ENCODE results near the gene AKAP11.

Gene AKAP11

DNA sequence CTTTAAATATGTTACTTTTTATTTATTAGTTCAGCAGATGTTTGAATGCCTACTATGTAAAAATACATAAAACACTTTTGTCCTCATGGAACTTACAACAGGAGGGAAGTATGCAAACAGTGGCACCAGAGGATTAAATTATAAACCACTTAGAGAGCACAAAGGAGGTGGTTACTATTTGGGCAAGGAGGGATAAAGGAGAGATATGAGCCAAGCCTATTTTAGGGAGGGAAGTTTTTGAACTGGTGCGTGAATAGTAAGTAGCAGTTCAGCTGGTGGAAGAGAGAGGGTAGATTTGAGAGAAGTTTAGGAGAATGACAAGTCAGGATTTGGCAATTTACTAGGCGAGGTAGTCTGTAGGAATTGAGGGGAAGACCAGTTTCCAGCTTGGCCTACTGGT lies 8.6 kb downstream of the AKAP11 start:
- no peak for TF ChIP-seq CTCF (IDR thresholded peaks at IDR 0.05; ENCODE audit: insufficient read depth, low read length, poor library complexity, severe bottlenecking)
- no peaks in the 10 kb centered on the region for H3K36me3 ChIP-seq (ENCODE audit: control insufficient read depth, insufficient read depth, low read length)
- no peak overlapping the region for H3K4me3 ChIP-seq (replicated peaks; ENCODE audit: low read depth, low read length)
- H3K27me3 ChIP-seq (replicated peaks; ENCODE audit: control insufficient read depth, insufficient read depth, low read length): no peaks in the 10 kb centered on the region
- DNase-seq (ENCODE audit: extremely low read depth, insufficient read length): no peak

- DNase-seq (ENCODE audit: extremely low read depth, insufficient read length): no peak
- Histone ChIP-seq H3K4me3 (replicated peaks; ENCODE audit: low read depth, low read length) (no peak overlapping the region), H3K36me3 (ENCODE audit: control insufficient read depth, insufficient read depth, low read length) (peaks cover 2% of the 10 kb centered on the region; the same call in 1 of the 2 replicates), H3K27me3 (replicated peaks; ENCODE audit: control insufficient read depth, insufficient read depth, low read length) (no peaks in the 10 kb centered on the region)
- TF ChIP-seq CTCF (IDR thresholded peaks at IDR 0.05; ENCODE audit: insufficient read depth, low read length, poor library complexity, severe bottlenecking): no peak
Observed at GRCh38 chr13:42283574-42283973, 11.6 kb downstream of the AKAP11 start.

- DNase-seq (ENCODE audit: extremely low read depth, insufficient read length): no peak
- TF ChIP-seq CTCF (IDR thresholded peaks at IDR 0.05; ENCODE audit: insufficient read depth, low read length, poor library complexity, severe bottlenecking): no peak
- Histone ChIP-seq H3K27me3 (replicated peaks; ENCODE audit: control insufficient read depth, insufficient read depth, low read length) (no peaks in the 10 kb centered on the region), H3K36me3 (ENCODE audit: control insufficient read depth, insufficient read depth, low read length) (peaks cover 2% of the 10 kb centered on the region; the same call in 1 of the 2 replicates), H3K4me3 (replicated peaks; ENCODE audit: low read depth, low read length) (no peak overlapping the region)
Observed at GRCh38 chr13:42284068-42284467, 12.1 kb downstream of the AKAP11 start.

DNA sequence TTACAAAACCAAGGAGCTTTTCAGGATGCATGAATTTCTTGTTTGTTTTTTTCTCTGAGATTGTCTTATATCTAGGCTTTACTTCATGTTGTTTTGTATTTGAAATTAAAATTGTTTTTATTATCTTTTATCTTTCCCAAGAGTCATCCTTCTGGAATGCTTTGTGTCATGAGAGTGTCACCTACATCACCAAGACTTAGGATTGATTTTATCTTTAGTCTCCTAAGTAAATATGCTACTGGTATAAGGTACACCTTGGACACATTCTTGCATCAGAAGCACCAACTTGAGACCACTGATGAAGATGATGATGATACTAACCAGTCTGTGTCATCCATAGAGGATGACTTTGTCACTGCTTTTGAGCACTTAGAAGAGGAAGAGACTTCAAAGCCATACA lies 26.4 kb downstream of the AKAP11 start:
- no peak for DNase-seq (ENCODE audit: extremely low read depth, insufficient read length)
- H3K27me3 ChIP-seq (replicated peaks; ENCODE audit: control insufficient read depth, insufficient read depth, low read length): no peaks in the 10 kb centered on the region
- peaks cover 19% of the 10 kb centered on the region for H3K36me3 ChIP-seq (ENCODE audit: control insufficient read depth, insufficient read depth, low read length)
- H3K4me3 ChIP-seq (replicated peaks; ENCODE audit: low read depth, low read length): no peak overlapping the region
- TF ChIP-seq CTCF (IDR thresholded peaks at IDR 0.05; ENCODE audit: insufficient read depth, low read length, poor library complexity, severe bottlenecking): no peak

DNA sequence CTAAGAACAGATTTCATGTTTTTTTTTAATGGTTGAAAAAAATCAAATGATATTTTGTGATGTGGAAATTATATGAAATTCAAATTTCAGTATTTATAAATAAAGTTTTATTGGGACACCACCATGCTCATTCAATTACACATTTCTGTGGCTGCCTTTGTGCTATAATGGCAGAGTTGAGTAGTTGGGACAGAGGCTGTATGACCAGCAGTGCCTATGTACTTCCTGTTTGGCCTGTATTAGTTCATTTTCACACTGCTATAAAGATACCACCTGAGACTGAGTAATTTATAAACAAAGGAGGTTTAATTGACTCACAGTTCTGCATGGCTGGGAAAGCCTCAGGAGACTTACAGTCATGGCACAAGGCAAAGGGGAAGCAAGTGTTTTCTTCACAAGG lies 33.6 kb downstream of the AKAP11 start:
- TF ChIP-seq CTCF (IDR thresholded peaks at IDR 0.05; ENCODE audit: insufficient read depth, low read length, poor library complexity, severe bottlenecking): no peak
- peaks cover 24% of the 10 kb centered on the region for H3K36me3 ChIP-seq (ENCODE audit: control insufficient read depth, insufficient read depth, low read length)
- DNase-seq (ENCODE audit: extremely low read depth, insufficient read length): no peak
- no peaks in the 10 kb centered on the region for H3K27me3 ChIP-seq (replicated peaks; ENCODE audit: control insufficient read depth, insufficient read depth, low read length)
- no peak overlapping the region for H3K4me3 ChIP-seq (replicated peaks; ENCODE audit: low read depth, low read length)

GRCh38 chr13:42307461-42307860 lies 35.5 kb downstream of the AKAP11 start:
- H3K27me3 ChIP-seq (replicated peaks; ENCODE audit: control insufficient read depth, insufficient read depth, low read length): no peaks in the 10 kb centered on the region
- no peak for TF ChIP-seq CTCF (IDR thresholded peaks at IDR 0.05; ENCODE audit: insufficient read depth, low read length, poor library complexity, severe bottlenecking)
- no peak for DNase-seq (ENCODE audit: extremely low read depth, insufficient read length)
- no peak overlapping the region for H3K4me3 ChIP-seq (replicated peaks; ENCODE audit: low read depth, low read length)
- peaks cover 11% of the 10 kb centered on the region for H3K36me3 ChIP-seq (ENCODE audit: control insufficient read depth, insufficient read depth, low read length)

Measured in GM06990 (cell line).